ENCODE measurements around the gene CDK12. TPM values are rescaled to one million over a fixed set of nuclear protein-coding genes. Genes with fewer than 3 reads are reported as not detected.
"Not testable (repeated sequence)": the region's sequence is repeated elsewhere in the genome, so short reads cannot be mapped to it uniquely, and the experiment has no call there.

The CDK12 gene
- polyA plus RNA-seq, 12 donors, result 23.5 to 59.0 (median 32.6) TPM; not detected in 1

DNA sequence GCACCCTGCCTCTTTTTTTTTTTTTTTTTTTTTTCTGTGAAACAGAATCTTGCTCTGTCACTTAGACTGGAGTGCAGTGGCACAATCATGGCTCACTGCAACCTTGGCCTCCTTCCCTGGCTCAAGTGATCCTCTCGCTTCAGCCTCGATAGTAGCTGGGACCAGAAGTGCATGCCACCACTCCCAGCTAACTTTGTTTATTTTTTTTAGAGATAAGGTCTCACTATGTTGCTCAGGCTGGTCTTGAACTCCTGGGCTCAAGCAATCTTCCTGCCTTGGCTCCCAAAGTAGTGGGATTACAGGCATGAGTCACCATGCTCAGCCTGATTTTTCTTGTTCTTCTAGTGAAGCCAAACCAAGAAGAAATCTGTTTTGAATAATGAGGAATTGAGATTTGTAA, 25.0 kb downstream of the CDK12 start:
- DNase-seq, result no peak

DNA sequence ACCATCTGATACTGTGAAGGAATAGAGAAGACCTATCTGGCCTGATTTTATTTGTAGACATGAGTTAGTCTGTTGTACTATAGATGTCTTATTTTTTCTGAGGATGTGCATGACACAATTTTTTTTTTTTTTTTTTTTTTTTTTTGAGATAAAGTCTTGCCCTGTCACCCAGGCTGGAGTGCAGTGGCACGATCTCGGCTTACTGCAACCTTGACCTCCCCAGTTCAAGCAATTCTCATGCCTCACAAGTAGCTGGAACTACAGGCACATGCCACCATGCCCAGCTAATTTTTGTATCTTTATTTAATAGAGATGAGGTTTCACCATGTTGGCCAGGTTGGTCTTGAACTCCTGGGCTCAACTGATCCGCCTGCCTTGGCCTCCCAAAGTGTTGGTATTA, 26.2 kb downstream of the CDK12 start:
- not testable (repeated sequence) for DNase-seq

- DNase-seq, result no peak
Measured at GRCh38 chr17:39487946-39488345, 26.7 kb downstream of the CDK12 start.

DNA sequence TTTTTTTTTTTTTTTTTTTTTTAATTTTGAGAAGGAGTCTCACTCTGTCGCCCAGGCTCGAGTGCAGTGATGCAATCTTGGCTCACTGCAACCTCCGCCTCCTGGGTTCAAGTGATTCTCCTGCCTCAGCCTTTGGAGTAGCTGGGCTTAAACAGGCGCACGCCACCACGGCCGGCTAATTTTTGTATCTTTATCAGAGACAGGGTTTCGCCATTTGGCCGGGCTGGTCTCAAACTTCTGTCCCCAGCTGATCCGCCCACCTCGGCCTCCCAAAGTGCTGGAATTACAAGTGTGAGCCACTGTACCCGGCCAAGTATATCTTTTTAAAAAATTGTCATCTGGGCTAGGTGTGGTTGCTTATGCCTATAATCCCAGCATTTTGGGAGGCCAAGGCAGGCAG, 35.6 kb downstream of the CDK12 start:
- DNase-seq, result not testable (repeated sequence)

DNA sequence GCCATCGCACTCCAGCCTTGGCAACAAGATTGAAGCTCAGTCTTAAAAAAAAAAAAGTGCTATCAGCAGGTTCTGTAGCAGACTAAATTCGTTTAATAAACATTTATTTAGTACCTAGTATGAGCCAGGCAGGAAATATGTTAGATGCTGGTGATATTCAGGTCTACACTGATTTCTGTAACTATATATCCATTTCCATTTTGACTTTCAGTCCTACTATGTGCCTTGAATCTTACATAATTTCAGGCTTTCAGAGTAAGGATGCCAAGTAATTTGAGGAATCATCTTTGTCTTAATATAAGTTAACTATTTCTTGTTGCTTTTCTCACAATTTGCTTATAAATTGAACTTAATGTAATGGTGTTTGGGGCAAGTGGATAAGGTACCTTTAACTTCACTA, 46.2 kb downstream of the CDK12 start:
- no peak for DNase-seq

GRCh38 chr17:39508987-39509386, 47.7 kb downstream of the CDK12 start:
- no peak for DNase-seq

DNA sequence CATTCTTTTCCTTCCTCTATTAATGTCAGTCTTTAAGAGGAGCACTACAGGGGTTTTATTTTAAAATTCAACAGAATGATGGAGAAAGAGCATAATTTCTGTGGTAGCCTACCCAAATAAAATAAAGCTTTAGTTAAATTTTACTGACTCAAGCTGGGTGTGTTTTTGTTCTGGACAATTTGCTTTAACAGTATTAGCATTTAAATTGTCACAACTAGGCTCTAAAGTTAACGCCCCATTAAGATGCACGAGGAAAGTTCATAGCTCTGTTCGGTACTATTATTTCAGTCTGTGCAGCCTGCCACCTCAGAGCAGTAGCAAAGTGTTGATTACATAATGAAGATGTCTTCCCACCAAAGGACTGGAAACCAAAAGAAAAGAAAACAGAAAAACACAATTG, 52.0 kb downstream of the CDK12 start:
- no peak for DNase-seq

- DNase-seq, result no peak
Measured at GRCh38 chr17:39513915-39514314, 52.6 kb downstream of the CDK12 start.

GRCh38 chr17:39517224-39517623, 55.9 kb downstream of the CDK12 start:
- no peak for DNase-seq

DNA sequence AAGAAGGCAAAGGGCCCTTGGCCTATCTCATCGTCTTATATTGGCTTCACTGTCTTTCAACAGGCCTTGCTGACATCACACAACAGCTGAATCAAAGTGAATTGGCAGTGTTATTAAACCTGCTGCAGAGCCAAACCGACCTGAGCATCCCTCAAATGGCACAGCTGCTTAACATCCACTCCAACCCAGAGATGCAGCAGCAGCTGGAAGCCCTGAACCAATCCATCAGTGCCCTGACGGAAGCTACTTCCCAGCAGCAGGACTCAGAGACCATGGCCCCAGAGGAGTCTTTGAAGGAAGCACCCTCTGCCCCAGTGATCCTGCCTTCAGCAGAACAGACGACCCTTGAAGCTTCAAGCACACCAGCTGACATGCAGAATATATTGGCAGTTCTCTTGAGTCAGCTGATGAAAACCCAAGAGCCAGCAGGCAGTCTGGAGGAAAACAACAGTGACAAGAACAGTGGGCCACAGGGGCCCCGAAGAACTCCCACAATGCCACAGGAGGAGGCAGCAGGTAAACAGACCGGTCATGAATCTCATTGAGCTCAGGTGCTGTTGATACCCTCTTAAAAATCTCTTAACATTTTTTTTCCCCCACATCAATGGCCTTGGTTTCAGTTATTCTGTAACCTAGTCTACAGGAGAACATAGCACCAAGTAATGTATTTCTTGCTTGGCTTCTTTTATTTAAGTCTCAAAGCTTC, 64.7 kb downstream of the CDK12 start:
- no peak for DNase-seq

GRCh38 chr17:39527220-39527813, 66.0 kb downstream of the CDK12 start:
- no peak for DNase-seq

- no peak for DNase-seq
Measured at GRCh38 chr17:39529455-39529854, 68.2 kb downstream of the CDK12 start.

- DNase-seq, result no peak
Measured at GRCh38 chr17:39530513-39530912, 69.2 kb downstream of the CDK12 start.

DNA sequence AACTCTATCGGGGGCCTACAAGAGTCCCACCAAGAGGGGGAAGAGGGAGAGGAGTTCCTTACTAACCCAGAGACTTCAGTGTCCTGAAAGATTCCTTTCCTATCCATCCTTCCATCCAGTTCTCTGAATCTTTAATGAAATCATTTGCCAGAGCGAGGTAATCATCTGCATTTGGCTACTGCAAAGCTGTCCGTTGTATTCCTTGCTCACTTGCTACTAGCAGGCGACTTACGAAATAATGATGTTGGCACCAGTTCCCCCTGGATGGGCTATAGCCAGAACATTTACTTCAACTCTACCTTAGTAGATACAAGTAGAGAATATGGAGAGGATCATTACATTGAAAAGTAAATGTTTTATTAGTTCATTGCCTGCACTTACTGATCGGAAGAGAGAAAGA, 70.0 kb downstream of the CDK12 start:
- no peak for DNase-seq

GRCh38 chr17:39533891-39534290, 72.6 kb downstream of the CDK12 start:
- no peak for DNase-seq

DNA sequence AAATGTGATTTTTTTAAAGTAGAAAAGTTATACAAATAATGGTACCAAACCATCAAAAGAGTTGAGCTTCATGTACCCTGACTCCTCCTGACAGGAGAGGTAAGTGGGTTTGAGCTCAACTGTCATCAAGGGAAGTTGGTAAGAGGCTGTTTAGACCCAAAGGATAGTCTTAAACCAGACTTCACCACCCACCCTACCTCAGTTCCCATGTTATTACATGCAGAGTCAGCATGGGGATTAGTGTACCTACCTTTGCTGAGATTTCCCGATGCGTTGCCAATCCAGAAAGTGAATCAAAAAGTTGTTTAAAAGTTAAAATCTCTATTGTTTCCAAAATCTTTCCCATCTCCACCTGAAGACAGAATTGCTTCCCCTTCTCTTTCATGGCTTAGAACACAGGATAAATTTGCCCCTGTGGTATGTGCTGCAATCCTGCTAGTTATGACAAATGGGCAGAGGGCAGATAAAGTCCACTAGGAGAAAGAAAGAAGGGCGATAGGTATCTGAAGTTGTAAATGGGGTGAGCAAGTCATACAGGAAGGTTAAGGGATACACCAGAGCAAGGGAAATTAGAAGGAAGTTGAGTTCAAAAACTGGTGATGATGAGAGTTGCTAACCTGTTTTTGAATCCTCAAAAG, 73.6 kb downstream of the CDK12 start:
- DNase-seq, result no peak

DNA sequence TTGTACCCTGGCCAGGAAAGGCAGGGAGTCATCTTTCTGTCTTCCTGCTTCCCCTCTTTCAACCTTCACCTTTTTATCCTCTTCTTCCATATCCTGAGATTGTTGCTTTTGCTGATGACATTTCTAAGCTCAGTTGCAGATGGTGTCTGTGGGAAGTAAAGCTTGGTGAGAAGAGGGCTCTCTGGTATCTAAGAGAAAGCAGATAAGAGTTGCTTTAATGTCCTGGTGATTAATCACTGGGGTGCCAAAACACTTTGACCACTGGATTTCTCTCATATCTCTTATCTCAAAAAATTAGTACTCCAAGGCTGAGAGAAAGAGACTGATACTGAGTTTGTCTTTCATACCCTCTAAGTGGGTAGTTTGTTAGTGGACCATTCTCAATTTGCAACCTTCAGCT, 75.2 kb downstream of the CDK12 start:
- DNase-seq, result no peak

DNA sequence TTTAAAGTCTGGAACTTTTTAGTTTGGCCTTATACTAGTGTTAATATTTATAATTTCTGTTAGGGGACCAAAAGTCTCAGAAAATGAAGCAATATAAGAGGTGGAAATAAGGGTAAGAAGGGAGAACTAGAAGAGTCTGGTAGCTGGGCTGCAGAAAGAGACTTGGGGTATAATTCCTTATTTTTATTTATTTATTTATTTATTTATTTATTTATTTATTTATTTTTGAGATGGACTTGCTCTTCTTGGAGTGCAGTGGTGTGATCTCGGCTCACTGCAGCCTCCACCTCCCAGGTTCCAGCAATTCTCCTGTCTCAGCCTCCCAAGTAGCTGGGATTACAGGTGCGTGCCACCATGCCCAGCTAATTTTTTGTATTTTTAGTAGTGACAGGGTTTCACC, 76.1 kb downstream of the CDK12 start:
- not testable (repeated sequence) for DNase-seq

GRCh38 chr17:39538866-39539265, 77.6 kb downstream of the CDK12 start:
- DNase-seq, result no peak

GRCh38 chr17:39540611-39541010, 79.3 kb downstream of the CDK12 start:
- DNase-seq, result no peak

DNA sequence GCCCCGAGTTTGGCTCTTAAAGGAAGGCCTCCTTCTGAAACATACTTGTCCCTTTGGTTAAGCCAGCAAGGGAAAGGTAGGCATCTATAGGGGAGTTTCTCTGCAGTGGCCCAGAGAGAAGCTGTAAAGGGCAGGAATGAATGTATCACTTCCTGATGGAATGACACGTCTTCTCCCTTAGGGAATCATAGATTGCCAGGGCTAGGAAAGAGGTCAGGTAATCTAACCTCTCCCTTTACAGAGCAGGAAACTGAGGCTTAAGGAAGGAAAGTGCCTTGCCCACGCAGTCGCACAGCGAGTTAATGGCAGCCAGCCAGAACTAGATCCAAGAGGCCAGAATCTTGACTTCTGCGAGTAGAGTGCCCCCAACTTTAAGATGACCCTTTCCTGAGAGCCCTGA, 80.4 kb downstream of the CDK12 start:
- no peak for DNase-seq

GRCh38 chr17:39543176-39543575, 81.9 kb downstream of the CDK12 start:
- no peak for DNase-seq

GRCh38 chr17:39543664-39544063, 82.4 kb downstream of the CDK12 start:
- no peak for DNase-seq

Data from muscle of arm (tissue), 12 donors.